Ishikawa (cell line): Measurements from ENCODE around the gene GSTCD.

Source experiments
- CEBPB ChIP-seq: IDR thresholded peaks from 2 replicates; pipeline ENCODE4 v1.6.1; 2012
- CREB1 ChIP-seq: IDR thresholded peaks from 2 replicates; pipeline ENCODE4 v1.6.1; 2012; ENCODE audit warnings: low read depth
- EGR1 ChIP-seq: IDR thresholded peaks from 2 replicates; pipeline ENCODE4 v1.6.1; 2012
- EP300 ChIP-seq: IDR thresholded peaks from 2 replicates; pipeline ENCODE4 v1.6.1; 2012; ENCODE audit warnings: borderline replicate concordance
- FOXM1 ChIP-seq: IDR thresholded peaks from 2 replicates; pipeline ENCODE4 v1.6.1; 2012; ENCODE audit warnings: low read depth, borderline replicate concordance
- NFIC ChIP-seq: IDR thresholded peaks from 2 replicates; pipeline ENCODE4 v1.6.1; 2012
- RAD21 ChIP-seq: IDR thresholded peaks from 2 replicates; pipeline ENCODE4 v1.6.1; 2012; ENCODE audit warnings: low read depth
- TAF1 ChIP-seq: IDR thresholded peaks from 2 replicates; pipeline ENCODE4 v1.6.1; 2012; ENCODE audit warnings: low read depth, mild to moderate bottlenecking
- TCF12 ChIP-seq: IDR thresholded peaks from 2 replicates; pipeline ENCODE4 v1.6.1; 2012; ENCODE audit warnings: low read depth
- TEAD4 ChIP-seq: IDR thresholded peaks from 2 replicates; pipeline ENCODE4 v1.6.1; 2012
- YY1 ChIP-seq: IDR thresholded peaks from 2 replicates; pipeline ENCODE4 v1.6.1; 2012; ENCODE audit warnings: low read depth
- ZBTB7A ChIP-seq: IDR thresholded peaks from 2 replicates; pipeline ENCODE4 v1.6.1; 2012; ENCODE audit warnings: low read depth
- TF ChIP-seq, protein P1 (sequence below): IDR thresholded peaks from 2 replicates; pipeline ENCODE4 v1.6.1; 2012; ENCODE audit warnings: low read depth, mild to moderate bottlenecking
- TF ChIP-seq, protein P2 (sequence below): IDR thresholded peaks from 2 replicates; pipeline ENCODE4 v1.6.1; 2012
- TF ChIP-seq, protein P3 (sequence below): IDR thresholded peaks from 2 replicates; pipeline ENCODE4 v1.6.1; 2012

GSTCD gene

DNA sequence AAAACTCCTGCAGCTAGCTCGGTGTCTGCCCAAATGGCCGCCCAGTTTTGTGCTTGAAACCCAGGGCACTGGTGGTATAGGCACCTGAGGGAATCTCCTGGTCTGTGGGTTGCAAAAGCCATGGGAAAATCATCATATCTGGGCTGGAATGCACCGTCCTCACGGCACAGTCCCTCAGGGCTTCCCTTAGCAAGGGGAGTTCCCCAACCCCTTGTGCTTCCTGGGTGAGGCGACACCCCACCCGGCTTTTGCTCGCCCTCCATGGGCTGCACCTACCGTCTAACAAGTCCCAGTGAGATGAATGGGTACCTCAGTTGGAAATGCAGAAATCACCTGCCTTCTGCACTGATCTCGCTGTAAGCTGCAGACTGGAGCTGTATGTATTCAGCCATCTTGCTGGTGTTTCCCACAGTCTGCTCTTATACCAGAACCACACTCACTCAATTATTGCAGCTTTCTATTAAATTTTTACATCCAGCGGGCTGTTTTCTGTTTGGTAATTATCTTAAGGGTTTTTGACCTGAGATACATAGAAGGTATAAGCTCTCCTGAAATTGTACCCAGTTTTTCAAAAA is 150.0 kb downstream of the GSTCD start:
- TF ChIP-seq ZBTB7A (no peak), YY1 (no peak), EGR1 (no peak), TAF1 (no peak), TEAD4 (no peak), TCF12 (no peak), CEBPB (no peak), CREB1 (no peak), RAD21 (no peak), FOXM1 (no peak), NFIC (no peak)
- TF ChIP-seq, protein P1, sequence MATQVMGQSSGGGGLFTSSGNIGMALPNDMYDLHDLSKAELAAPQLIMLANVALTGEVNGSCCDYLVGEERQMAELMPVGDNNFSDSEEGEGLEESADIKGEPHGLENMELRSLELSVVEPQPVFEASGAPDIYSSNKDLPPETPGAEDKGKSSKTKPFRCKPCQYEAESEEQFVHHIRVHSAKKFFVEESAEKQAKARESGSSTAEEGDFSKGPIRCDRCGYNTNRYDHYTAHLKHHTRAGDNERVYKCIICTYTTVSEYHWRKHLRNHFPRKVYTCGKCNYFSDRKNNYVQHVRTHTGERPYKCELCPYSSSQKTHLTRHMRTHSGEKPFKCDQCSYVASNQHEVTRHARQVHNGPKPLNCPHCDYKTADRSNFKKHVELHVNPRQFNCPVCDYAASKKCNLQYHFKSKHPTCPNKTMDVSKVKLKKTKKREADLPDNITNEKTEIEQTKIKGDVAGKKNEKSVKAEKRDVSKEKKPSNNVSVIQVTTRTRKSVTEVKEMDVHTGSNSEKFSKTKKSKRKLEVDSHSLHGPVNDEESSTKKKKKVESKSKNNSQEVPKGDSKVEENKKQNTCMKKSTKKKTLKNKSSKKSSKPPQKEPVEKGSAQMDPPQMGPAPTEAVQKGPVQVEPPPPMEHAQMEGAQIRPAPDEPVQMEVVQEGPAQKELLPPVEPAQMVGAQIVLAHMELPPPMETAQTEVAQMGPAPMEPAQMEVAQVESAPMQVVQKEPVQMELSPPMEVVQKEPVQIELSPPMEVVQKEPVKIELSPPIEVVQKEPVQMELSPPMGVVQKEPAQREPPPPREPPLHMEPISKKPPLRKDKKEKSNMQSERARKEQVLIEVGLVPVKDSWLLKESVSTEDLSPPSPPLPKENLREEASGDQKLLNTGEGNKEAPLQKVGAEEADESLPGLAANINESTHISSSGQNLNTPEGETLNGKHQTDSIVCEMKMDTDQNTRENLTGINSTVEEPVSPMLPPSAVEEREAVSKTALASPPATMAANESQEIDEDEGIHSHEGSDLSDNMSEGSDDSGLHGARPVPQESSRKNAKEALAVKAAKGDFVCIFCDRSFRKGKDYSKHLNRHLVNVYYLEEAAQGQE = no peak

DNA sequence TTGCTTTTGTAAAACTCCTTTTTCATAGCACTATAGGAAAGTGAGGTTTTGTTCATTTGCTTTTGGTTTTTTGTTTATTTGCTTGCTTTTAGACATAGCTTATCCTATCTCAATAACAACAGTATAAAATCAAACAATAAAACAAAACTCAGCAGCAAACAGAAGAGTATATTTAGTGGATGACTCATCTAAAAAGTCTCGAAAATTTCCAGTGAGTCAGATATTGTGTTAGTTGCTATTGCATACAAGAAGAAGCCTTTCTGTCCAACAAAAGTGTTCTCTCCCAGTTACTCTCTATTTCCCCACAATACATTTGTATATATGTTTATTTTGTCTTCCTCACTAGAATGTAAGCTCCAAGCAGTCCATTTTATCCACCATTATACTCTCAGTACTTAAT is 150.6 kb downstream of the GSTCD start:
- TF ChIP-seq CREB1 = no peak
- TF ChIP-seq ZBTB7A = no peak
- no peak for TF ChIP-seq TAF1
- TF ChIP-seq, protein P2, sequence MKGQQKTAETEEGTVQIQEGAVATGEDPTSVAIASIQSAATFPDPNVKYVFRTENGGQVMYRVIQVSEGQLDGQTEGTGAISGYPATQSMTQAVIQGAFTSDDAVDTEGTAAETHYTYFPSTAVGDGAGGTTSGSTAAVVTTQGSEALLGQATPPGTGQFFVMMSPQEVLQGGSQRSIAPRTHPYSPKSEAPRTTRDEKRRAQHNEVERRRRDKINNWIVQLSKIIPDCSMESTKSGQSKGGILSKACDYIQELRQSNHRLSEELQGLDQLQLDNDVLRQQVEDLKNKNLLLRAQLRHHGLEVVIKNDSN = no peak
- TF ChIP-seq, protein P1 = no peak
- no peak for TF ChIP-seq FOXM1
- TF ChIP-seq RAD21 = no peak
- TF ChIP-seq TEAD4 = no peak
- TF ChIP-seq, protein P3, sequence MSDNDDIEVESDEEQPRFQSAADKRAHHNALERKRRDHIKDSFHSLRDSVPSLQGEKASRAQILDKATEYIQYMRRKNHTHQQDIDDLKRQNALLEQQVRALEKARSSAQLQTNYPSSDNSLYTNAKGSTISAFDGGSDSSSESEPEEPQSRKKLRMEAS = no peak
- no peak for TF ChIP-seq CEBPB

DNA sequence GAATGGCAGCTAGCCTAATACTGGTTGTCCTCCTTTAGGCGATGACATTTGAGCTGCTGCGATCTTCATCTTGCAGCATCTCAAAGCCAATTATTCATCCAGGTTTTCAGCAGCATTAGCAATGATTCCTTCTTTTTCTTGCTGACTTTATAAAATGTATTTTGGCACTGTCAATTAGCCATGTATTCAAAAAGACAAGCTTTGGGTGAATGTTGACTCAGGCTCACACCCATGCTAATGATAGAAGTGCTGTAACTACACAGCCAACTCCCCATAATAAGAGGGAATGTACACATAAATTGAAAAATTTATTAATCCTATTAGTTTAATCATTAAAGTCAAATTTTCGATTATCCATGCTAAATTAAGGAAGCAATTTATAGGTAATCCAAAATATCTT is 162.4 kb downstream of the GSTCD start:
- TF ChIP-seq ZBTB7A = no peak
- TF ChIP-seq TAF1 = no peak
- TF ChIP-seq NFIC = no peak
- TF ChIP-seq RAD21 = no peak
- TF ChIP-seq, protein P2 = no peak
- TF ChIP-seq TCF12 = no peak
- no peak for TF ChIP-seq TEAD4
- TF ChIP-seq FOXM1 = no peak
- TF ChIP-seq, protein P1 = no peak
- no peak for TF ChIP-seq EP300

DNA sequence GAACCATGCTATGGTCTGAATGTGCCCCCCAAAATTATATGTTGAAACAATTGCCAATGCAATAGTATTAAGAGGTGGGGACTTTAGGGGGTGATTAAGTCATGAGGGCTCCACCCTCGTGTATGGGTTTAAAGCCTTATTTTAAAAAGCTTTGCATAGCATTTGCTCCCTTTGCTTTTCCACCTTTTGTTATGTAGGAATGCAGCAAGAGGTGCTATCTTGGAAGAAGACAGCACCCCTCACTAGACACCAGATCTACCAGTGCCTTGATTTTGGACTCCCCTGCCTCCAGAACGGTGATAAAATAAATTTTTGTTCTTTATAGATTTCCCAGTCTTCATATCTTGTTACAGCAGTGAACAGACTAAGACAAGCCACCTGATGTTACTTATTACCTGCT is 163.4 kb downstream of the GSTCD start:
- TF ChIP-seq, protein P1 = no peak
- no peak for TF ChIP-seq CREB1
